ENCODE data around the gene GATAD2A.
"Not testable (repeated sequence)": the region's sequence is repeated elsewhere in the genome, so short reads cannot be mapped to it uniquely, and the experiment has no call there.

The GATAD2A gene

GRCh38 chr19:19404879-19405860, at the start of gene GATAD2A:
Gene GATAD2A, plus strand, starts transcription at chr19:19405675. Its CDS starts 59,671 bp downstream, at chr19:19465346.
- DNase-seq: peak; percentile 64 to 81

- DNase-seq: no peak
These were observed 49.0 kb upstream of the GATAD2A start for GRCh38 chr19:19356500-19356899.

- no peak for DNase-seq
These were observed 48.4 kb upstream of the GATAD2A start for GRCh38 chr19:19356901-19357566.

GRCh38 chr19:19361075-19361594, 44.3 kb upstream of the GATAD2A start:
- DNase-seq: peak; percentile 65 to 71

- DNase-seq: no peak
These were observed 43.4 kb upstream of the GATAD2A start for GRCh38 chr19:19362075-19362474.

- peak; percentile 91 to 93 for DNase-seq
These were observed 38.8 kb upstream of the GATAD2A start for GRCh38 chr19:19366434-19367396.

GRCh38 chr19:19368087-19368486, 37.4 kb upstream of the GATAD2A start:
- no peak for DNase-seq

- no peak for DNase-seq
These were observed 34.4 kb upstream of the GATAD2A start for GRCh38 chr19:19371059-19371458.

- peak; percentile 20 to 69 for DNase-seq
These were observed 32.6 kb upstream of the GATAD2A start for GRCh38 chr19:19372656-19373416.

- DNase-seq: no peak
These were observed 25.9 kb upstream of the GATAD2A start for GRCh38 chr19:19379527-19379926.

GRCh38 chr19:19380316-19380715, 25.2 kb upstream of the GATAD2A start:
- not testable (repeated sequence) for DNase-seq

GRCh38 chr19:19381007-19381926, 24.2 kb upstream of the GATAD2A start:
- DNase-seq: no peak

GRCh38 chr19:19382118-19382517, 23.4 kb upstream of the GATAD2A start:
- no peak for DNase-seq

GRCh38 chr19:19384486-19384885, 21.0 kb upstream of the GATAD2A start:
- DNase-seq: no peak

GRCh38 chr19:19385131-19385895, 20.2 kb upstream of the GATAD2A start:
- peak; percentile 98 to 99 for DNase-seq

- DNase-seq: no peak
These were observed 19.3 kb upstream of the GATAD2A start for GRCh38 chr19:19385896-19386869.

GRCh38 chr19:19387108-19387507, 18.4 kb upstream of the GATAD2A start:
- no peak for DNase-seq
